IPS-20b (cell line): ENCODE measurements around the gene SH3RF3.
"Not testable (repeated sequence)": the region's sequence is repeated elsewhere in the genome, so short reads cannot be mapped to it uniquely, and the experiment has no call there.

Source experiments
- H3K27ac ChIP-seq: one replicate; pipeline ENCODE4 v1.5.1; 2013; ENCODE audit warnings: low read length
- H3K27me3 ChIP-seq: 2 replicates; pipeline ENCODE4 v1.6.1; 2013; ENCODE audit warnings: mild to moderate bottlenecking, low read length, inconsistent platforms; ENCODE audit not compliant: insufficient read depth
- H3K36me3 ChIP-seq: 2 replicates; pipeline ENCODE4 v1.6.1; 2013; ENCODE audit warnings: low read depth, mild to moderate bottlenecking, inconsistent platforms, low read length, moderate library complexity; ENCODE audit not compliant: insufficient read depth
- H3K4me1 ChIP-seq: 2 replicates; pipeline ENCODE4 v1.6.1; 2013; ENCODE audit warnings: mild to moderate bottlenecking, control low read depth, inconsistent platforms, low read length, moderate library complexity; ENCODE audit not compliant: insufficient read depth
- H3K4me3 ChIP-seq: 2 replicates; pipeline ENCODE4 v1.5.1; 2013; ENCODE audit warnings: mild to moderate bottlenecking, low read length, inconsistent platforms
- H3K9ac ChIP-seq: 2 replicates; pipeline ENCODE4 v1.6.1; 2013; ENCODE audit warnings: low read depth, mild to moderate bottlenecking, inconsistent platforms, low read length, moderate library complexity
- H3K9me3 ChIP-seq: 2 replicates; pipeline ENCODE4 v1.6.1; 2013; ENCODE audit warnings: mild to moderate bottlenecking, low read depth, low read length, inconsistent platforms; ENCODE audit not compliant: insufficient read depth

The SH3RF3 gene

DNA sequence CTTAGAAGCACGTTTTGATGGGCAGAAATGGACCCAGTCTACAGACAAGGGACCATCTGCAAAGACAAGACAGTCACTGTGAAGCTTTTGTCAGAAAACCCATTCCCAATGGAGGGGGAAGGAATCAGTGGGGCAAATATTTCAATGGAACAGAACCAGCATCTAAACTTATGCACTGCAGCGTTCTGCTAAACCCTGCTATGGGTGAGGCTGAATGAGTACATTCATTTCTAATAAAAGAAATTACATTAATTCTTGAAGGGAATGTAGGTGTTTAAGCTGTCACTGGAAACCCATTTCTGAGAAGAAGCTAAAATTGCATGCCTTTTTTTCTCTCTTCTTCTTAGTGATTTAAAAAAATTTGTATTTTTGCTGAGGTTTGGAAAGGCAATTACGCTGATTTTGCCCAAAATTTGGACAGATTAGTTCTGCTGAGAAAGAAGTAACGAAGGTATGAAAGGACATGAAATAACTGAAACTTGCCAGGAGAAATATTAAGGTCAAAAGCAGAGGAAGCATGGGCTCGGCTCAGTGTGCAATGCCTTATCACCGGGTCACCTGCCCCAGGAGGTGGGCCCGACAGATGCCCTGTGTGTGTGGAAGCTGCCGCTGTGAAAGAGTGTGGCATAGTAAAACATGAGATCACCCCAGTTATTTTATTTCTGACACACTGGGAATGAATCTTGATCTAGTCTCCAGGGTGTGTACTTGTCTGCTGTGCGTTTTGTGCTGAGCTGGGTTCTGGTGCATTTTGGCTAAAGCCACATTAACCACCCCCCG, 24.2 kb downstream of the SH3RF3 start:
- Histone ChIP-seq H3K4me3 (no peak overlapping the region), H3K27ac (no peak overlapping the region), H3K9ac (no peak overlapping the region), H3K36me3 (no peaks in the 10 kb centered on the region), H3K9me3 (no peaks in the 10 kb centered on the region), H3K27me3 (no peaks in the 10 kb centered on the region), H3K4me1 (no peaks in the 10 kb centered on the region; the same call in 1 of the 2 replicates)

DNA sequence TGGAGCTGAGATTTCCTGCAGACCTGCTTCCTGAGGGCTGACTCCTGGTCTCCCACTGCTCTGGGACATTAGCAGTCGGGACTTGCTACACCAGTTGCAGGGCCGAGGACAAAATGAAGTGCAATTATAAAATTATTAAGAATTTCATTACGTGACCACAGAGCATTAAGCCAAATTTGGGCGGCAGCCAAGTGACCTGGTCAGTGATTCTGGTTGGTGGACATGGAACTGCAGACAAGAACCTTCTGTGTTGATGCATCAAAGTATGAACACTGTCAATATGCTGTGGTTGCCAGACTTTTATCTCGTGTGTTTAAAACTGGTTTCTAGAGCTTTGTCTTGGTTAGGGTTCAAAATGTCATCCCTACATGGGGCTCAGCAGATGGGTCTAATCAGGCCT, 24.8 kb downstream of the SH3RF3 start:
- Histone ChIP-seq H3K27ac (no peak overlapping the region), H3K4me1 (no peaks in the 10 kb centered on the region; the same call in 1 of the 2 replicates), H3K36me3 (no peaks in the 10 kb centered on the region), H3K9ac (no peak overlapping the region), H3K9me3 (no peaks in the 10 kb centered on the region), H3K27me3 (no peaks in the 10 kb centered on the region), H3K4me3 (no peak overlapping the region)

DNA sequence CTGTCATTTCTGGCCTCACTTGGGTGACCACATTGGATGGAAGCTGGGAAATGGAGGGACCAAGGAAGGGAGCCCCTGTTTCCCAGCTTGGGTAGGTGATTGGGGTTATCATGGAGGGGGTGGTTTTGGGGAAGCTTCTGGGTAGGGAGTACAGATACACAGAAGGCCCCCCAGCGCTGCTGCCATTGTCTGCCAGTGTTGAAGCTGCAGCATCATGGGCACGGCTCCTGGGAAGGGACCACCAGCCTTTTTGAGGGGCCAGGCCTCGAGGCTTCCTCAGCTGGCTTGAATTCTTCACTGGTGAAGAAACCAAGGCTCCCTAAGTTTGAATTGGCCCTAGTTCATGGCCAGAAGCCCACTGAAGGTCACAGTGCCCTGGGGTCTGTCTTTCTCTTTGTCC, 25.2 kb downstream of the SH3RF3 start:
- Histone ChIP-seq H3K27me3 (no peaks in the 10 kb centered on the region), H3K9ac (no peak overlapping the region), H3K4me1 (no peaks in the 10 kb centered on the region; the same call in 1 of the 2 replicates), H3K9me3 (no peaks in the 10 kb centered on the region), H3K4me3 (no peak overlapping the region), H3K27ac (no peak overlapping the region), H3K36me3 (no peaks in the 10 kb centered on the region)

DNA sequence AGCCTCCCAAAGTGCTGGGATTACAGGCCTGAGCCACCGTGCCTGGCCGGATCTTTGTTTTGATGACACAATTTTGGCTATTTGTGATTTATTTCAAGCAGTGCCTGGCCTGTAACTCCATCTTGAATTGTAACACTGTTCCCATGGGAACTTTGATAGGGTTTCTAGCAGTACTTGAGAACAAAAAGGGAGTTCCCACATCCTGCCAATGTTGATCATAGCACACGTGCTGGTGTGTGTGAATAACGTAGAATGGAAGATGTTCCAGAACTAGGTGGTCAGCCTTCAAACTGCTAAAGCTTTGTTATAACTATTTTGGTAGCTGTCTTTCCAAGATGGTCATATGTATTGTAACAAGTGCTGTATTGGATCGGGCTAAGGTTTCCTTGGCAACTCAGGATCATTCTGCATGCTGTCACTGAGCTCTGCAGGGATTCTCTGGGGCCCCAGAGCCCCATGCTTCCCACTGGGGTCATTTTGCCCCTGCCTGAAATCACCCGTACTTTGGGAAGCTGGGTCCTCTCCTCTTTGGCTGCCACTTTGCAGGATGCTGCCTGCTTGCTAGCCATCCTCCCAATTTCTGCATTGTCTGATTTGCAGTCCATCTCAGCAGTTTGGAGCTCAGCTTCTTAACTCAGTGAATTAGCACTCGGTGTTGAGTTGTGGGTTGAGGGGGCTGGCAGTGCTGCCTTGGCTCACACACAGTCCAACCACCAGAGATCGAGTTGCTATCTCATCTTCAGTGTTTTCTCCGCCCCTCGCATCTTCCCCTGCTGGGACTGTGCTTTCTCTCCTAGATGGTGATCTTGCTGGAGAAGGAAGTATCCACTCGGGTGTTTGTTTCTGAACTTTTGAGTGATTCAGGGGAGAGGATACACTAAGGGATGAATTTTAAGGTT, 26.8 kb downstream of the SH3RF3 start:
- H3K27ac ChIP-seq = no peak overlapping the region

DNA sequence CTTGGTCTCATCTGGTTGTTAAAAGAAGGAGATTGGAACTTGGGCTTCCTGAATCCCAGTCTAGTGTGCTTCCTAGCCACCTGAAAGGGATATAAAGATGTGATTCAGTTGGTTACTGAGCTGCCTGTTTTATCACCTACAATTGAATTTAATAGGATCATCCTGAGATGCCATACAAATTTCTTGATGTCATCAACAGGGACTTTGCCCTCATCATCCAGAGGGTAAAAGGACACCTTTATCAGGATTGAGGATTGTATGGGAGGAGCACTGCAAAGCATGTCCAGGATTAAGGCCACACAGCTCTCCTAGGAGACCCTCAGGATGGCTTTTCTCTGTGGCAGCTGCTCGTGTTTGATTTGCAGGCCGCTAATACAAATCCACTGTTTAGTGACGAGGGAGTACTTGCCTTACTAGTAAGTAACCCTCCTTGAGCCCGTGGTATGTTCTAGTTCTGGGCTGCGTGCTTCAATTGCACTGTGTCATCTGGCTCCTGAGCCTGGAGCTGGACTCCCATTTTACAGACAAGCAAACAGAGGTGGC, 28.6 kb downstream of the SH3RF3 start:
- H3K9me3 ChIP-seq = no peaks in the 10 kb centered on the region
- no peak overlapping the region for H3K4me3 ChIP-seq
- H3K4me1 ChIP-seq = no peaks in the 10 kb centered on the region; the same call in 1 of the 2 replicates
- no peak overlapping the region for H3K27ac ChIP-seq
- no peaks in the 10 kb centered on the region for H3K36me3 ChIP-seq
- no peak overlapping the region for H3K9ac ChIP-seq
- no peaks in the 10 kb centered on the region for H3K27me3 ChIP-seq

More for the DNA sequence above, 26.8 kb downstream of the SH3RF3 start:
- H3K4me1 ChIP-seq = no peaks in the 10 kb centered on the region; the same call in 1 of the 2 replicates
- H3K9ac ChIP-seq = no peak overlapping the region
- H3K27me3 ChIP-seq = no peaks in the 10 kb centered on the region
- no peaks in the 10 kb centered on the region for H3K36me3 ChIP-seq
- no peaks in the 10 kb centered on the region for H3K9me3 ChIP-seq
- H3K4me3 ChIP-seq = no peak overlapping the region

DNA sequence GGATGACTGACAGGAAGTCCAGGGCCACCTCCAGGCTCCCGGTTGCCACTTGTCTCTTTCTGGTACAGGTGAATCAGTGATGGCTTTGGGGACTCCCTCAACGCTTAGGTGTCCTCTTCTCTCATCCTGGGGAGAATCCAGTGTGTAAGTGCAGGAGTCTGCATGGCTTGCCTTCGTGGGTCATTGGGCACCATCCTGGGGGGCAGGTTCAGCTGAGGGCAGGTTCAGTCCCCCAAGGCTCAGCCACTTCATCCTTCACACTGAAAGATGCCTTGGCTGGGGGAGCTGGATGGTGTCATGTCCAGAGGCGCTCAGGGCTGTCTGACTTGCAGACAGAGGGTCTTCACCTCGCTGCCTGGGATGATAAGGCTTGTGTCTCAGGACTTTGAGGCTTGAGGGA, 29.2 kb downstream of the SH3RF3 start:
- Histone ChIP-seq H3K27ac (no peak overlapping the region), H3K9ac (no peak overlapping the region), H3K36me3 (no peaks in the 10 kb centered on the region), H3K9me3 (no peaks in the 10 kb centered on the region), H3K4me3 (no peak overlapping the region), H3K4me1 (no peaks in the 10 kb centered on the region; the same call in 1 of the 2 replicates), H3K27me3 (no peaks in the 10 kb centered on the region)

DNA sequence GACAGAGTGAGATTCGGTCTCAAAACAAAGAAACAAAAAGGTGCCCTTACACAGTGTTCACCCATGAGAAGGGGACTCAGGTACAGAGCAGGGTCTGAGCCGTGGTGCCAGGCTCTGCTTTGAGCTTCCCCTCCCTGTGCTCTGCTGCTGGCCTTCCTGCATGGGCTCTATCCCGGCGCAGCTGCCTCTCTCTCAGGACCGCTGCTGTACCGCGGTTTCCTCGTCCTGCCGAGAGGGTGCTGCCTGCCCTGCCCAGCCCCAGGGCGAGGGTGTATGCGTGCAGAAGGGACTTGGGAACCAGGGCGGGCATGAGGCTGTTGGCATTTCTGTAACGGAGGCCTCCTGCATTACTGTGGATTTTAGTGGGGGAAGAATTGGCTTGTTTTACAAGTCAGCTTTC, 30.1 kb downstream of the SH3RF3 start:
- Histone ChIP-seq H3K9ac (no peak overlapping the region), H3K27ac (no peak overlapping the region), H3K4me3 (no peak overlapping the region), H3K4me1 (no peaks in the 10 kb centered on the region; the same call in 1 of the 2 replicates), H3K9me3 (no peaks in the 10 kb centered on the region), H3K36me3 (no peaks in the 10 kb centered on the region), H3K27me3 (no peaks in the 10 kb centered on the region)

DNA sequence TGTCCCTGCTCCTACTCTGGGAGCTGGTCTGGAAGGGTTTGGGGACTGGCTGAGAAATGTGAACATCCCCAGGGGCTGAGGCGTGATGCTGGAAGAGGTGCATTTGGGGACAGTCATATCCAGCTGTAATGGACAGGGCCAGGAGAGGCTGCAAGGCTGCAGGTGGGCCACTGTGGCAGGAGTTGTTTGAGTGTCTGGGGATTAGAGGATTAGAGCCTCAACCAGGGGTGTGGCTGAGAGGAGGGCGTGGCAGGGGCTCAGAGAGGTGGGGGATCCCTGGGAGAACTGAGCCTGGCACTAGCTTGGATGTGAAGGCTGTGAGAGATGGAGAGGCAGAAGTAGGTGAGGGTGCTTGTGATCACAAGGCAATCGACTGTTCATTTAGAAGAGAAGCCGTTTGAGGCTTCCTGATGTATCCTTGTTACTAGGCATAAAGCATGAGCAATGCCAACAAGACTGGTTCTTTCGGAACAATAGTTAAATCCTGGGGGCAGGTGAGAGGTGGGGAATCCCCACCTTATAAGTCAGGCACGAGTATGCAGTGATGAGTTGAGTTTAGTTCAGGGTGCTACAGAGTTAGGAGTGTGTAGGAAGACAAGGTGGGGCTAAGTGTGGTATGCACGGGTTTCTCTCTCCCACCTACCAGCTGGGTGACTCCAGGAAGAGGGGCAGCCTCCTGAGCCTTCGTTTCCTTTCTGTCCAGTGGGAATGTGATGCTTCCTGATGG, 31.9 kb downstream of the SH3RF3 start:
- H3K27me3 ChIP-seq = no peaks in the 10 kb centered on the region
- H3K36me3 ChIP-seq = no peaks in the 10 kb centered on the region

DNA sequence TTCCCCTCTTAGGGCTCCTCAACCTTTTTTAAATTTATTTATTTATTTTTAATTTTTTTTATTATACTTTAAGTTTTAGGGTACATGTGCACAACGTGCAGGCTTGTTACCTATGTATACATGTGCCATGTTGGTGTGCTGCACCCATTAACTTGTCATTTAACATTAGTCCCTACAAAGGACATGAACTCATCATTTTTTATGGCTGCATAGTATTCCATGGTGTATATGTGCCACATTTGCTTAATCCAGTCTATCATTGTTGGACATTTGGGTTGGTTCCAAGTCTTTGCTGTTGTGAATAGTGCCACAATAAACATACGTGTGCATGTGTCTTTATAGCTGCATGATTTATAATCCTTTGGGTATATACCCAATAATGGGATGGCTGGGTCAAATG, 33.4 kb downstream of the SH3RF3 start:
- not testable (repeated sequence) for H3K4me1 ChIP-seq, H3K36me3 ChIP-seq, H3K4me3 ChIP-seq, H3K27me3 ChIP-seq, H3K27ac ChIP-seq, H3K9ac ChIP-seq, H3K9me3 ChIP-seq

More for the DNA sequence above, 31.9 kb downstream of the SH3RF3 start:
- Histone ChIP-seq H3K9ac (no peak overlapping the region), H3K9me3 (no peaks in the 10 kb centered on the region), H3K27ac (no peak overlapping the region), H3K4me1 (no peaks in the 10 kb centered on the region; the same call in 1 of the 2 replicates), H3K4me3 (no peak overlapping the region)

DNA sequence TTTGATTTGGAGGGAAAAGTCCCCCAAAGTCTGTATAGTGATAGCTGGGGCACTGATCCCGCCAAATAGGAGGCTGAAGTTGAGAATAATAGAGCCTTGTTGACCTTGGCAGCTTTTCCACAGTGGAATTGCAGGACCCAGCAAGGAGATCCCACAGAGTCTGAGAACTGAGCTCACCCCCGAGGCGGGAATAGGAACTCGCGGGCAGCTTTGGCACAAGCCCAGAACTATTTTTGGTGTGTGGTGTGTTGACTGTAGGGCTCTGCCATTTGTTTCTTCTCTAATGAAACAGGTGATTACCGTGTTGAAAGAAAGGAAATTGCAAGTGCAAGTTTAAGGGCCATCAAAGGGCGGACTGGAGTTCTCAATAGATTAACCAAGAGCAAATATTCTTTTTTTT, 34.0 kb downstream of the SH3RF3 start:
- Histone ChIP-seq H3K9ac (no peak overlapping the region), H3K4me3 (no peak overlapping the region), H3K4me1 (no peaks in the 10 kb centered on the region), H3K27ac (no peak overlapping the region), H3K9me3 (no peaks in the 10 kb centered on the region), H3K36me3 (no peaks in the 10 kb centered on the region), H3K27me3 (no peaks in the 10 kb centered on the region)

DNA sequence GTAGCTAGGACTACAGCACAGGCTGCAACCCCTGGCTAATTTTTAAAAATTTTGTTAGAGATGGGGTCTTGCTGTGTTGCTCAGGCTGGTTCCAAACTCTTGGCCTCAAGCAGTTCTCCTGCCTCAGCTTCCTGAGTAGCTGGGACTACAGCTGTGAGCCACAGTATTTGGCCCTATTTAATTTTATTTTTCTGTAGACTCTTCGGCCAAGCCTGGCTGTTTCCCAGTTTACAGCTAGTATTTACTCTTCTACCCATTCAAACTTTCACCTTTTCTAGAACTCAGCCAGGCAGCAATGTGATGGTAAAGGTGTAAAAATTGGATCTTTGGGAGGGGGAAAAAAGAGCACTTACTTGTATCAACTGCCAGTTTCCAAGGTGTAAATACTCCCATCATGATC, 35.3 kb downstream of the SH3RF3 start:
- no peak overlapping the region for H3K27ac ChIP-seq
- no peaks in the 10 kb centered on the region for H3K27me3 ChIP-seq
- H3K4me3 ChIP-seq = no peak overlapping the region
- no peaks in the 10 kb centered on the region for H3K4me1 ChIP-seq
- no peaks in the 10 kb centered on the region for H3K9me3 ChIP-seq
- no peaks in the 10 kb centered on the region for H3K36me3 ChIP-seq
- no peak overlapping the region for H3K9ac ChIP-seq
